Putamen (tissue), 1 donor: ENCODE data around the gene KCTD13.
A peak's percentile ranks its signal among the peaks of the same experiment; 100 is the strongest.
"Not testable (repeated sequence)": the region's sequence is repeated elsewhere in the genome, so short reads cannot be mapped to it uniquely, and the experiment has no call there.

Experiments
- DNase-seq: peaks from one replicate; pipeline ENCODE4 v3.0.0-alpha.2; 2016; ENCODE audit warnings: low spot score

The KCTD13 gene

GRCh38 chr16:29947897-29948296 is 21.9 kb upstream of the KCTD13 start:
- no peak for DNase-seq

GRCh38 chr16:29943846-29944799 is 18.1 kb upstream of the KCTD13 start:
- peak; percentile 74 for DNase-seq

GRCh38 chr16:29940656-29941055 is 14.6 kb upstream of the KCTD13 start:
- DNase-seq, result no peak

GRCh38 chr16:29931750-29932149 is 5.7 kb upstream of the KCTD13 start:
- not testable (repeated sequence) for DNase-seq

GRCh38 chr16:29927070-29927905 is 1.3 kb upstream of the KCTD13 start:
- peak; percentile 38 for DNase-seq

- peak; percentile 28 for DNase-seq
Measured at GRCh38 chr16:29926711-29927052, 656 bp upstream of the KCTD13 start.

GRCh38 chr16:29925105-29925756 is 795 bp downstream of the KCTD13 start:
- DNase-seq, result no peak

GRCh38 chr16:29922986-29923501 is 3.0 kb downstream of the KCTD13 start:
- DNase-seq, result no peak

- no peak for DNase-seq
Measured at GRCh38 chr16:29922326-29922725, 3.7 kb downstream of the KCTD13 start.

- no peak for DNase-seq
Measured at GRCh38 chr16:29921034-29921385, 5.0 kb downstream of the KCTD13 start.

GRCh38 chr16:29920288-29921033 is 5.6 kb downstream of the KCTD13 start:
- peak; percentile 60 for DNase-seq

GRCh38 chr16:29916979-29917378 is 9.0 kb downstream of the KCTD13 start:
- DNase-seq, result no peak

- no peak for DNase-seq
Measured at GRCh38 chr16:29915590-29916247, 10.3 kb downstream of the KCTD13 start.

- no peak for DNase-seq
Measured at GRCh38 chr16:29913514-29913913, 12.5 kb downstream of the KCTD13 start.

- DNase-seq, result no peak
Measured at GRCh38 chr16:29912087-29912486, 13.9 kb downstream of the KCTD13 start.

- no peak for DNase-seq
Measured at GRCh38 chr16:29911676-29912010, 14.4 kb downstream of the KCTD13 start.

- DNase-seq, result no peak
Measured at GRCh38 chr16:29910819-29911675, 15.0 kb downstream of the KCTD13 start.

GRCh38 chr16:29909851-29910250 is 16.2 kb downstream of the KCTD13 start:
- DNase-seq, result not testable (repeated sequence)

- no peak for DNase-seq
Measured at GRCh38 chr16:29909391-29909790, 16.6 kb downstream of the KCTD13 start.

GRCh38 chr16:29908719-29909220 is 17.3 kb downstream of the KCTD13 start:
- DNase-seq, result no peak
